H1 (cell line): ENCODE data around the gene GINS3. TPM values are rescaled to one million over a fixed set of nuclear protein-coding genes. Genes with fewer than 3 reads are reported as not detected.

ENCODE experiments used
- CTCF ChIA-PET: fragments of 300-600 bp; sonication (Branson Sonifier 250); formaldehyde crosslinking; loops from one replicate; lab custom pipeline; 2021; ENCODE audit not compliant: partially characterized antibody; lab: Charles Lee
- POLR2A ChIA-PET: fragments of 300-600 bp; sonication (Branson Sonifier 250); formaldehyde crosslinking; loops from one replicate; lab custom pipeline; 2021; ENCODE audit warnings: inconsistent platforms; ENCODE audit not compliant: partially characterized antibody; lab: Charles Lee
- DNase-seq, 2 experiments: peaks; one replicate each; pipeline versions ENCODE4 v3.0.0 to v3.0.0-alpha.2; 2010 to 2022; ENCODE audit warnings: low spot score in 2 of 2, low read depth in 1 of 2, mixed read lengths in 1 of 2
- FAIRE-seq: peaks from 2 replicates; lab custom pipeline; 2011; peaks lifted over from hg19 to GRCh38; lab: Jason Lieb, UNC
- H2AFZ ChIP-seq: 2 replicates; pipeline ENCODE4 v1.8.1; 2012; ENCODE audit warnings: low read length, inconsistent platforms
- H2AK5ac ChIP-seq: 2 replicates; pipeline ENCODE4 v1.6.1; 2013; ENCODE audit warnings: low read depth, low read length
- H2BK120ac ChIP-seq: replicated peaks from 2 replicates; pipeline ENCODE3; 2013; ENCODE audit warnings: low read depth, low read length, inconsistent platforms
- H2BK12ac ChIP-seq: 2 replicates; pipeline ENCODE4 v1.6.1; 2013; ENCODE audit warnings: low read depth, low read length
- H2BK15ac ChIP-seq: 2 replicates; pipeline ENCODE4 v1.6.1; 2013; ENCODE audit warnings: low read length
- H2BK20ac ChIP-seq: 2 replicates; pipeline ENCODE4 v1.6.1; 2013; ENCODE audit warnings: low read length
- H2BK5ac ChIP-seq: 2 replicates; pipeline ENCODE4 v1.6.1; 2013; ENCODE audit warnings: low read depth, low read length
- H3K14ac ChIP-seq: 2 replicates; pipeline ENCODE4 v1.6.1; 2013; ENCODE audit warnings: inconsistent platforms; ENCODE audit not compliant: insufficient read length
- H3K18ac ChIP-seq: 2 replicates; pipeline ENCODE4 v1.6.1; 2013; ENCODE audit warnings: low read length; ENCODE audit errors: extremely low read depth
- H3K23ac ChIP-seq: 2 replicates; pipeline ENCODE4 v1.6.1; 2013; ENCODE audit warnings: inconsistent platforms; ENCODE audit not compliant: insufficient read length
- H3K23me2 ChIP-seq: 2 replicates; pipeline ENCODE4 v1.6.1; 2013; ENCODE audit warnings: low read depth, low read length
- H3K27ac ChIP-seq: 2 replicates; pipeline ENCODE4 v1.6.1; 2011; ENCODE audit warnings: low read depth, low read length, inconsistent platforms
- H3K27me3 ChIP-seq, 4 experiments: replicated peaks in 1 of 4; 1 replicate in 1 of 4; 2 replicates in 3 of 4; pipeline versions ENCODE4 v1.6.1 to v1.8.1; 2011 to 2013; ENCODE audit warnings: low read length in 3 of 4, mild to moderate bottlenecking in 3 of 4, inconsistent platforms in 2 of 4, mixed read lengths in 2 of 4, moderate library complexity in 1 of 4; ENCODE audit not compliant: control insufficient read depth in 3 of 4, insufficient read depth in 3 of 4; ENCODE audit errors: extremely low read depth in 1 of 4
- H3K36me3 ChIP-seq, 4 experiments: 2 replicates each; pipeline versions ENCODE4 v1.6.1 to v1.8.1; 2011 to 2013; ENCODE audit warnings: mild to moderate bottlenecking in 4 of 4, low read length in 3 of 4, moderate library complexity in 2 of 4, control low read depth in 1 of 4, inconsistent platforms in 1 of 4; ENCODE audit not compliant: insufficient read depth in 4 of 4, control insufficient read depth in 2 of 4
- H3K4ac ChIP-seq: replicated peaks from 2 replicates; pipeline ENCODE3; 2013; ENCODE audit warnings: low read length, low read depth, mixed read lengths, inconsistent platforms; ENCODE audit not compliant: insufficient read length
- H3K4me1 ChIP-seq, 4 experiments: replicated peaks in 1 of 4; 1 replicate in 1 of 4; 2 replicates in 3 of 4; pipeline versions ENCODE4 v1.6.1 to v1.8.1; 2011 to 2013; ENCODE audit warnings: low read length in 3 of 4, inconsistent platforms in 2 of 4, mixed read lengths in 1 of 4; ENCODE audit not compliant: insufficient read depth in 4 of 4, control insufficient read depth in 3 of 4
- H3K4me2 ChIP-seq, 2 experiments: 2 replicates each; pipeline versions ENCODE4 v1.6.1 to v1.8.1; 2011 to 2013; ENCODE audit warnings: low read depth in 2 of 2, low read length in 2 of 2, control low read depth in 1 of 2, inconsistent platforms in 1 of 2, mild to moderate bottlenecking in 1 of 2; ENCODE audit not compliant: insufficient read depth in 1 of 2
- H3K4me3 ChIP-seq, 4 experiments: fragments of 200-600, 300-600 bp in 1 of 4; sonication (generic), shearing (Covaris generic), sonication (Bioruptor Twin) in 1 of 4; 2 replicates each; pipeline versions ENCODE4 v1.5.1 to v1.8.1; 2011 to 2016; ENCODE audit warnings: low read length in 4 of 4, low read depth in 3 of 4, control low read depth in 2 of 4, inconsistent platforms in 2 of 4, mild to moderate bottlenecking in 2 of 4, mixed read lengths in 1 of 4, moderate library complexity in 1 of 4; ENCODE audit not compliant: insufficient read depth in 2 of 4; ENCODE audit errors: extremely low read depth in 1 of 4
- H3K56ac ChIP-seq: replicated peaks from 2 replicates; pipeline ENCODE3; 2013; ENCODE audit warnings: low read depth, mild to moderate bottlenecking, mixed read lengths, low read length, inconsistent platforms; ENCODE audit not compliant: insufficient read length
- H3K79me1 ChIP-seq: 2 replicates; pipeline ENCODE4 v1.6.1; 2013; ENCODE audit warnings: low read depth, low read length, control low read depth
- H3K79me2 ChIP-seq, 2 experiments: 2 replicates each; pipeline versions ENCODE4 v1.6.1 to v1.8.1; 2012 to 2013; ENCODE audit warnings: low read length in 2 of 2, mild to moderate bottlenecking in 2 of 2, inconsistent platforms in 1 of 2; ENCODE audit not compliant: insufficient read depth in 2 of 2, control insufficient read depth in 1 of 2
- H3K9ac ChIP-seq, 4 experiments: replicated peaks in 1 of 4; 1 replicate in 1 of 4; 2 replicates in 3 of 4; pipeline versions ENCODE4 v1.6.1 to v1.8.1; 2011 to 2013; ENCODE audit warnings: low read depth in 3 of 4, low read length in 3 of 4, control low read depth in 2 of 4, mild to moderate bottlenecking in 2 of 4, moderate library complexity in 2 of 4, inconsistent platforms in 1 of 4; ENCODE audit errors: extremely low read depth in 1 of 4
- H3K9me3 ChIP-seq, 2 experiments: 2 replicates each; pipeline versions ENCODE4 v1.6.1 to v1.8.1; 2012 to 2013; ENCODE audit warnings: mild to moderate bottlenecking in 2 of 2, moderate library complexity in 2 of 2, control low read depth in 1 of 2, inconsistent platforms in 1 of 2, low read depth in 1 of 2, low read length in 1 of 2, mixed read lengths in 1 of 2; ENCODE audit not compliant: insufficient read depth in 2 of 2
- H4K20me1 ChIP-seq, 2 experiments: replicated peaks in 1 of 2; 2 replicates each; pipeline versions ENCODE3 to v1.8.1; 2011 to 2013; ENCODE audit warnings: inconsistent platforms in 2 of 2, low read length in 2 of 2, mild to moderate bottlenecking in 1 of 2; ENCODE audit not compliant: insufficient read depth in 2 of 2, control insufficient read depth in 1 of 2
- H4K5ac ChIP-seq: 2 replicates; pipeline ENCODE4 v1.6.1; 2013; ENCODE audit warnings: low read length, low read depth, mixed read lengths, inconsistent platforms; ENCODE audit not compliant: insufficient read length
- H4K8ac ChIP-seq: 2 replicates; pipeline ENCODE4 v1.8.0; 2013; ENCODE audit warnings: mild to moderate bottlenecking, moderate library complexity, low read length, inconsistent platforms; ENCODE audit not compliant: insufficient read depth; ENCODE audit errors: extremely low read depth
- H4K91ac ChIP-seq: replicated peaks from 2 replicates; pipeline ENCODE3; 2013; ENCODE audit warnings: low read length, mixed read lengths, inconsistent platforms; ENCODE audit not compliant: insufficient read length
- CBX5 ChIP-seq: fragments of 300-800, 300-1000 bp; sonication (generic); IDR thresholded peaks from 2 replicates; pipeline ENCODE4 v1.7.1; 2016; ENCODE audit warnings: antibody characterized with exemption, low read length, low read depth
- HDAC2 ChIP-seq, 2 experiments: fragments of 300-600 bp in 1 of 2; sonication (generic) in 1 of 2; IDR thresholded peaks; 2 replicates each; pipeline ENCODE4 v1.6.1; 2011 to 2012; ENCODE audit warnings: low read depth in 2 of 2, low read length in 2 of 2, mild to moderate bottlenecking in 2 of 2, moderate library complexity in 2 of 2, borderline replicate concordance in 1 of 2, inconsistent platforms in 1 of 2
- RAD21 ChIP-seq, 2 experiments: IDR thresholded peaks in 1 of 2; conservative IDR thresholded peaks in 1 of 2; 2 replicates each; pipeline ENCODE4 v1.6.1; 2011; ENCODE audit warnings: low read depth in 2 of 2, low read length in 2 of 2, improper control_type of control experiment in 1 of 2, inconsistent platforms in 1 of 2, mild to moderate bottlenecking in 1 of 2, moderate library complexity in 1 of 2
- SP2 ChIP-seq: IDR thresholded peaks from 2 replicates; pipeline ENCODE4 v1.6.1; 2012; ENCODE audit warnings: mild to moderate bottlenecking, low read length, inconsistent platforms
- YY1 ChIP-seq: IDR thresholded peaks from 2 replicates; pipeline ENCODE4 v1.6.1; 2011; ENCODE audit warnings: low read depth, mild to moderate bottlenecking, low read length
- WGBS, 2 experiments: shearing (Covaris generic) in 1 of 2; methylation state at CpG; one replicate each; pipeline versions ENCODE4 v1.1.6 to v1.1.7; 2013 to 2015; ENCODE audit warnings: low lambda C conversion rate in 2 of 2, mixed read lengths in 2 of 2, inconsistent platforms in 1 of 2, low coverage in 1 of 2, missing lambda C conversion rate in 1 of 2; ENCODE audit not compliant: insufficient replicate concordance in 2 of 2, insufficient coverage in 1 of 2, insufficient read length in 1 of 2; ENCODE audit errors: extremely low coverage in 1 of 2, missing lambda C conversion rate in 1 of 2; 5-methylcytosine and 5-hydroxymethylcytosine counted together
- polyA plus RNA-seq, 7 experiments: library from polyadenylated mRNA; depleted of rRNA in 3 of 7; stranded (reverse) in 5 of 7; unstranded in 2 of 7; fragments of >200 nt in 5 of 7; fragments of 200-250 nt in 2 of 7; gene quantifications; 1 replicate in 5 of 7; 2 replicates in 1 of 7; 4 replicates in 1 of 7; pipeline versions ENCODE4 v1.2.1 to v1.2.3, GENCODE V29; 2011 to 2013; ENCODE audit warnings: missing spikeins in 2 of 7, mixed read lengths in 2 of 7
- total RNA-seq: library from RNA; stranded (reverse); fragmentation: NEBNext Ultra II Directional; extraction: Animal tissue kit (Norgen Biotek cat#: 25700); gene quantifications from 2 replicates; pipeline ENCODE4 v1.2.1, GENCODE V29; 2021
- TF ChIP-seq, protein P1 (sequence below): IDR thresholded peaks from 2 replicates; pipeline ENCODE4 v1.6.1; 2012; ENCODE audit warnings: inconsistent platforms
- TF ChIP-seq, protein P2 (sequence below): IDR thresholded peaks from 2 replicates; pipeline ENCODE4 v1.6.1; 2012; ENCODE audit warnings: inconsistent platforms

GINS3 gene
- total and polyA plus RNA-seq, 2 of the 8 experiments (the other 6 are each of a cell fraction or from before 2014, with no cell fraction given), result 12.9 to 15.4 TPM

DNA sequence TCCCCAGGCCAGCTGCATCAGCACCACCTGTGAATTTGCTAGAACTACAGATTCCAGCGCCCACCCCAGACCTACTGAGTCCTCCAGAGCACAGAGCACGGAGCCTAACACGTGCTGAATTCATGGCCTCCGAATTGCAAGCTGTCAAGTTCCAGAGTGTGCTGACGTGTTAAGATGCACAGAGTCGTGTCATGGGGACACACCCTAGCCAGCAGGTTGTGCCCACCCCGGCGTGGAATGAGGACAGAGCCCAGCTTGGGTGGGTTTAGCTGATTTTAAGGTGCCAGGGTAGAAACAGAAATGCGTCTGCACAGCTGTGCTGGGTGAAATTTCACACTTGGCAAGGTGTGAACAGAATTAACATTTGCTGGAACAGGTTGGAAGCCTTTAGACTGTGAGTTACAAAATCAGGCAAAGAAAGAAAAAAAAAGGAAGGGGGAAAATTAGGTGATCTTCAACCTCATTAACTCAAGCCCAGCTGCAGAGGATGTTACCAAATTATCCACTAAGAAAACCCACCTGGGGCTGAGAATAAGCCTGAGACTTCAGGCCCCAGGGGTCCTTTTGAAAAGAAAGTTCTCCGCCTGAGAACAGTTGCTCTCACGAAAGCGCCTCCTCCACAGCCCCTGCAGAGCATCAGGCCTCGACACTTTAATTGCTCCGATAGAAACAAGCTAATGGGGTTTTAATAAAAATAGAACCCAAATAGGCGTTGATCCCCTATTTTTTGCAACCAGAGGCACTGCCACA lies 27.1 kb downstream of the GINS3 start:
- no peaks in the 10 kb centered on the region for H3K79me1 ChIP-seq
- H2BK120ac ChIP-seq, result no peak overlapping the region
- WGBS, 2 experiments, result 64% methylated on average over 15 of the region's 15 CpGs; no CpG with 5 or more reads in 1 of the 2 experiments
- no peak overlapping the region; the same call in 1 of the 2 replicates for H3K18ac ChIP-seq
- no peaks in the 10 kb centered on the region for H3K79me2 ChIP-seq
- H2AFZ ChIP-seq, result no peak overlapping the region
- TF ChIP-seq HDAC2 (IDR thresholded peaks at IDR 0.05; ENCODE audit: borderline replicate concordance in 1 of 2, low read depth in 2 of 2, low read length in 2 of 2) (no peak), YY1 (no peak), CBX5 (no peak), RAD21 (IDR thresholded peaks at IDR 0.05 in 1 of 2, conservative IDR thresholded peaks at IDR 0.05 in 1 of 2; ENCODE audit: low read depth in 2 of 2, low read length in 2 of 2) (0 out of 4 replicates have a peak, but pooled peaks of 1 of the 2 experiments have one; percentile 1), SP2 (no peak)
- TF ChIP-seq, protein P1, sequence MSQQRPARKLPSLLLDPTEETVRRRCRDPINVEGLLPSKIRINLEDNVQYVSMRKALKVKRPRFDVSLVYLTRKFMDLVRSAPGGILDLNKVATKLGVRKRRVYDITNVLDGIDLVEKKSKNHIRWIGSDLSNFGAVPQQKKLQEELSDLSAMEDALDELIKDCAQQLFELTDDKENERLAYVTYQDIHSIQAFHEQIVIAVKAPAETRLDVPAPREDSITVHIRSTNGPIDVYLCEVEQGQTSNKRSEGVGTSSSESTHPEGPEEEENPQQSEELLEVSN, result peak; percentile 55; the same call in 1 of the 2 replicates
- TF ChIP-seq, protein P2, sequence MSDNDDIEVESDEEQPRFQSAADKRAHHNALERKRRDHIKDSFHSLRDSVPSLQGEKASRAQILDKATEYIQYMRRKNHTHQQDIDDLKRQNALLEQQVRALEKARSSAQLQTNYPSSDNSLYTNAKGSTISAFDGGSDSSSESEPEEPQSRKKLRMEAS, result 0 out of 2 replicates have a peak, but pooled peaks have one; percentile 23
- no peak overlapping the region for H3K23ac ChIP-seq
- peak overlapping the region in 1 of 2 experiments; percentile 47; a peak in 2 of 4 replicates for H3K4me2 ChIP-seq
- no peaks in the 10 kb centered on the region for H3K36me3 ChIP-seq
- no peak overlapping the region for H2BK12ac ChIP-seq
- DNase-seq (peak in 1 of 2 experiments; percentile 49), FAIRE-seq (no peak)
- H3K14ac ChIP-seq, result no peak overlapping the region
- ChIA-PET CTCF (interaction anchor here (0.5 to 2.0 kb wide), 11 partner anchors 8 to 430 kb away, joined by 3 to 6 read pairs (median 3); partner anchors contain the start of gene GINS3), POLR2A (interaction anchor here (1.7 to 2.2 kb wide), 2 partner anchors 24 to 27 kb away, joined by 3 to 9 read pairs; partner anchors contain the start of gene GINS3)
- H4K91ac ChIP-seq, result peak overlapping the region; percentile 9
- H3K4ac ChIP-seq, result peak overlapping the region; percentile 2
- no peak overlapping the region for H3K9ac ChIP-seq
- H3K27me3 ChIP-seq, result no peaks in the 10 kb centered on the region
- H3K23me2 ChIP-seq, result no peaks in the 10 kb centered on the region
- H3K56ac ChIP-seq, result no peak overlapping the region
- H2AK5ac ChIP-seq, result no peak overlapping the region
- H2BK20ac ChIP-seq, result no peak overlapping the region
- H3K4me3 ChIP-seq, result no peak overlapping the region
- no peaks in the 10 kb centered on the region for H3K9me3 ChIP-seq
- H3K27ac ChIP-seq, result no peak overlapping the region
- H4K5ac ChIP-seq, result no peak overlapping the region
- H3K4me1 ChIP-seq, result peaks cover 3 to 11% (median 5%) of the 10 kb centered on the region in 4 experiments
- no peak overlapping the region for H2BK5ac ChIP-seq
- H2BK15ac ChIP-seq, result peak overlapping the region; percentile 95; the same call in 1 of the 2 replicates
- H4K8ac ChIP-seq, result no peak overlapping the region; the same call in 1 of the 2 replicates
- no peaks in the 10 kb centered on the region for H4K20me1 ChIP-seq
